NCI-H2171 treated with DMSO at 0.1 percent for 48 hours (cell line): ENCODE data around the gene KIF12.

ENCODE experiments used
- DNase-seq: peaks from one replicate; lab custom pipeline; 2025; lab: John Stamatoyannopoulos, UW

Gene KIF12

GRCh38 chr9:114065304-114065703 is 33.8 kb downstream of the KIF12 start:
- DNase-seq: no peak

GRCh38 chr9:114061830-114062474 is 37.1 kb downstream of the KIF12 start:
- no peak for DNase-seq

GRCh38 chr9:114061292-114061691 is 37.8 kb downstream of the KIF12 start:
- no peak for DNase-seq

GRCh38 chr9:114060711-114061110 is 38.4 kb downstream of the KIF12 start:
- no peak for DNase-seq

- no peak for DNase-seq
Measured at GRCh38 chr9:114060070-114060469, 39.0 kb downstream of the KIF12 start.

- no peak for DNase-seq
Measured at GRCh38 chr9:114059047-114059803, 39.9 kb downstream of the KIF12 start.

- DNase-seq: no peak
Measured at GRCh38 chr9:114058688-114059046, 40.4 kb downstream of the KIF12 start.

GRCh38 chr9:114057161-114057885 is 41.8 kb downstream of the KIF12 start:
- DNase-seq: no peak

- no peak for DNase-seq
Measured at GRCh38 chr9:114056527-114056926, 42.6 kb downstream of the KIF12 start.

- no peak for DNase-seq
Measured at GRCh38 chr9:114055894-114056293, 43.2 kb downstream of the KIF12 start.

GRCh38 chr9:114055061-114055460 is 44.0 kb downstream of the KIF12 start:
- DNase-seq: no peak

GRCh38 chr9:114054191-114054690 is 44.9 kb downstream of the KIF12 start:
- DNase-seq: no peak

- no peak for DNase-seq
Measured at GRCh38 chr9:114053246-114054005, 45.7 kb downstream of the KIF12 start.

GRCh38 chr9:114051706-114052105 is 47.4 kb downstream of the KIF12 start:
- DNase-seq: no peak

- no peak for DNase-seq
Measured at GRCh38 chr9:114051281-114051680, 47.8 kb downstream of the KIF12 start.

GRCh38 chr9:114050646-114051045 is 48.4 kb downstream of the KIF12 start:
- no peak for DNase-seq

GRCh38 chr9:114050226-114050568 is 48.9 kb downstream of the KIF12 start:
- no peak for DNase-seq

GRCh38 chr9:114049441-114050225 is 49.5 kb downstream of the KIF12 start:
- no peak for DNase-seq

GRCh38 chr9:114048533-114049415 is 50.3 kb downstream of the KIF12 start:
- DNase-seq: no peak

GRCh38 chr9:114047717-114048116 is 51.4 kb downstream of the KIF12 start:
- no peak for DNase-seq
